Osteoblast (primary cell): ENCODE results near the gene CLEC9A. TPM values are rescaled to one million over a fixed set of nuclear protein-coding genes. Genes with fewer than 3 reads are reported as not detected.

Experiments
- DNase-seq: peaks from one replicate; pipeline ENCODE4 v3.0.0; 2011; ENCODE audit warnings: low spot score, mixed read lengths; ENCODE audit not compliant: insufficient read length; ENCODE audit errors: missing footprints
- H2AFZ ChIP-seq: 2 replicates; pipeline ENCODE4 v1.6.0; 2011; ENCODE audit warnings: mild to moderate bottlenecking, low read length
- H3K27ac ChIP-seq: 2 replicates; pipeline ENCODE4 v1.5.1; 2011; ENCODE audit warnings: mild to moderate bottlenecking, low read depth, low read length, moderate library complexity
- H3K27me3 ChIP-seq: 2 replicates; pipeline ENCODE4 v1.6.0; 2012; ENCODE audit warnings: mild to moderate bottlenecking, control low read depth, inconsistent platforms, low read length, moderate library complexity; ENCODE audit not compliant: insufficient read depth
- H3K36me3 ChIP-seq: 2 replicates; pipeline ENCODE4 v1.5.1; 2011; ENCODE audit warnings: mild to moderate bottlenecking, low read length, control low read depth, moderate library complexity; ENCODE audit not compliant: insufficient read depth
- H3K4me1 ChIP-seq: 2 replicates; pipeline ENCODE4 v1.5.1; 2011; ENCODE audit warnings: mild to moderate bottlenecking, low read length, control low read depth, moderate library complexity; ENCODE audit not compliant: insufficient read depth
- H3K4me2 ChIP-seq: 2 replicates; pipeline ENCODE4 v1.6.0; 2011; ENCODE audit warnings: mild to moderate bottlenecking, low read length; ENCODE audit not compliant: insufficient read depth
- H3K4me3 ChIP-seq: fragments of 200-600 bp; sonication (generic); 3 replicates; pipeline ENCODE4 v1.5.1; 2012; ENCODE audit warnings: mild to moderate bottlenecking, low read length, inconsistent platforms; ENCODE audit not compliant: insufficient read depth
- H3K79me2 ChIP-seq: 2 replicates; pipeline ENCODE4 v1.6.0; 2012; ENCODE audit warnings: mild to moderate bottlenecking, low read length, control low read depth, inconsistent platforms; ENCODE audit not compliant: insufficient read depth
- H3K9me3 ChIP-seq: 2 replicates; pipeline ENCODE4 v1.5.1; 2011; ENCODE audit warnings: low read depth, low read length, control low read depth
- H4K20me1 ChIP-seq: 2 replicates; pipeline ENCODE4 v1.6.0; 2012; ENCODE audit warnings: mild to moderate bottlenecking, low read length, control low read depth; ENCODE audit not compliant: insufficient read depth
- total RNA-seq: library from RNA; depleted of rRNA; stranded (reverse); fragments of >200 nt; gene quantifications from 2 replicates; pipeline ENCODE4 v1.2.3, GENCODE V29; 2012
- TF ChIP-seq, protein P1 (sequence below): IDR thresholded peaks from 2 replicates; pipeline ENCODE4 v1.5.1; 2011; ENCODE audit warnings: mild to moderate bottlenecking, low read depth, low read length, moderate library complexity; ENCODE audit errors: extremely low read depth

Gene CLEC9A
- total RNA-seq, 1 donor = not detected

DNA sequence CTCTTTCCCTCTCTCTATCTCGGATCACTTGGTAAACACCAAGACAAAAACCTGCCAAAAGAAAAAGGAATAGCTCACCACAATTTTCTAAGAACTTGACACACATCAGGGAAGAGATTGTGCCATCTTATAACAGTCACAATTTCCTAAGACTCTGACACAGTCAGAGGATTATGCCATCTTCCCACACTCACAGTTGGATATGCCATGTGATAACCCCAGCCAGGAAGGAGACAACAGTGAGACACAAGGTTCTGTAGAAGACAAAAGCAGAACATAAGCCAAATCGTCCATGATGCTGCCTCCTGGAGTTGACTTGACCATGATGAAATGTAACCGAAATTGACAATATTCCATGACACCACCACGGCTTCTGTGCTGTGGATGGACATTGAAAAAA lies 2.8 kb upstream of the CLEC9A start:
- H3K4me2 ChIP-seq = peak overlapping the region; percentile 45
- H3K4me1 ChIP-seq = peaks cover 12% of the 10 kb centered on the region
- H3K27me3 ChIP-seq = no peaks in the 10 kb centered on the region

DNA sequence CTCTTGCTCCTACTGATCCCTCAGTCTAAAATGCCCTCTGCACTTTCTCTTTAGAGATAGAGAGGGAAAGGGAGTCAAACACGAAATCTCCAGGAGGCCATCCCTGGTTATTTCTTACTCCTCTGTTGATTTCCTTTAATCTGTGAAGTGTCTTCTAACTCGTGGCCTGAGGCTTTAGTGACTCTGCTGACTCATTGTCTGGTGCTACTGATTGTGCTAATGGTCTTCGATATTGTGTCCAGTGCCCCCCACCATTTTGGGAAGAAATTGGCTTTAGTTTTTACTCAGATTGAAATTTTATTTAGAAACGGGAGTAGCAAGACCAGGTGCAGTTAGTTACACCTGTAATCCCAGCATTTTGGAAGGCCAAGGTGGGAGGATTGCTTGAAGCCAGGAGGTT lies 839 bp downstream of the CLEC9A start:
- H2AFZ ChIP-seq = peak overlapping the region; percentile 11
- H3K27me3 ChIP-seq = no peaks in the 10 kb centered on the region
- no peak for DNase-seq
- TF ChIP-seq, protein P1, sequence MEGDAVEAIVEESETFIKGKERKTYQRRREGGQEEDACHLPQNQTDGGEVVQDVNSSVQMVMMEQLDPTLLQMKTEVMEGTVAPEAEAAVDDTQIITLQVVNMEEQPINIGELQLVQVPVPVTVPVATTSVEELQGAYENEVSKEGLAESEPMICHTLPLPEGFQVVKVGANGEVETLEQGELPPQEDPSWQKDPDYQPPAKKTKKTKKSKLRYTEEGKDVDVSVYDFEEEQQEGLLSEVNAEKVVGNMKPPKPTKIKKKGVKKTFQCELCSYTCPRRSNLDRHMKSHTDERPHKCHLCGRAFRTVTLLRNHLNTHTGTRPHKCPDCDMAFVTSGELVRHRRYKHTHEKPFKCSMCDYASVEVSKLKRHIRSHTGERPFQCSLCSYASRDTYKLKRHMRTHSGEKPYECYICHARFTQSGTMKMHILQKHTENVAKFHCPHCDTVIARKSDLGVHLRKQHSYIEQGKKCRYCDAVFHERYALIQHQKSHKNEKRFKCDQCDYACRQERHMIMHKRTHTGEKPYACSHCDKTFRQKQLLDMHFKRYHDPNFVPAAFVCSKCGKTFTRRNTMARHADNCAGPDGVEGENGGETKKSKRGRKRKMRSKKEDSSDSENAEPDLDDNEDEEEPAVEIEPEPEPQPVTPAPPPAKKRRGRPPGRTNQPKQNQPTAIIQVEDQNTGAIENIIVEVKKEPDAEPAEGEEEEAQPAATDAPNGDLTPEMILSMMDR = no peak
- H3K9me3 ChIP-seq = no peaks in the 10 kb centered on the region
- no peaks in the 10 kb centered on the region for H4K20me1 ChIP-seq
- no peaks in the 10 kb centered on the region for H3K36me3 ChIP-seq
- no peak overlapping the region for H3K4me3 ChIP-seq
- peak overlapping the region; percentile 73 for H3K27ac ChIP-seq
- peak overlapping the region; percentile 7 for H3K4me2 ChIP-seq
- peaks cover 12% of the 10 kb centered on the region for H3K4me1 ChIP-seq
- H3K79me2 ChIP-seq = no peaks in the 10 kb centered on the region

More for the DNA sequence above, 2.8 kb upstream of the CLEC9A start:
- H4K20me1 ChIP-seq = no peaks in the 10 kb centered on the region
- H3K79me2 ChIP-seq = no peaks in the 10 kb centered on the region
- H3K9me3 ChIP-seq = no peaks in the 10 kb centered on the region
- TF ChIP-seq, protein P1 = no peak
- H3K4me3 ChIP-seq = peak overlapping the region; percentile 26
- peak overlapping the region; percentile 67 for H2AFZ ChIP-seq
- peak overlapping the region; percentile 74 for H3K27ac ChIP-seq
- DNase-seq = no peak
- H3K36me3 ChIP-seq = no peaks in the 10 kb centered on the region

DNA sequence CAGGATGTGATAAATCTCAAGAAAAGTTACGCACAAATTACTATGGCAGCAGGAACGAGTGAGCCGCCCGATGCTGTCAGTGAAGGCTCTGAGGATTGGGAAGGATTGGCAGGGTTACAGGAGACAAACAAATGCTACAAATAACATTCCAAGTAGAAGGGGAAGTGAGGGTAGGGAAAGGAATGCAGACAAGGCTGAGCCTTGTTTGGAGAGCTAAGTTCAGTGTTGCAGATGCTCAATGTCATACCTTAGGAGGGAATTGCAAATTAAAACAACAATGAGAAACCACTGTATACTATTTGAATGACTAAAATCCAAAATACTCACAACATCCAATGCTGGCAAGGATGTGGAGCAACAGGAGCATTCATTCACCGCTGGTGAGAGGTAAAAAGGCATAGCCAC lies 1.3 kb downstream of the CLEC9A start:
- peak; percentile 73 for DNase-seq
- H3K27ac ChIP-seq = peak overlapping the region; percentile 73
- H3K27me3 ChIP-seq = no peaks in the 10 kb centered on the region
- H3K36me3 ChIP-seq = no peaks in the 10 kb centered on the region
- H3K9me3 ChIP-seq = no peaks in the 10 kb centered on the region
- TF ChIP-seq, protein P1 = no peak
- H3K4me2 ChIP-seq = peak overlapping the region; percentile 7
- H4K20me1 ChIP-seq = no peaks in the 10 kb centered on the region
- H3K4me3 ChIP-seq = no peak overlapping the region
- H3K79me2 ChIP-seq = no peaks in the 10 kb centered on the region
- H2AFZ ChIP-seq = no peak overlapping the region
- peaks cover 12% of the 10 kb centered on the region for H3K4me1 ChIP-seq

DNA sequence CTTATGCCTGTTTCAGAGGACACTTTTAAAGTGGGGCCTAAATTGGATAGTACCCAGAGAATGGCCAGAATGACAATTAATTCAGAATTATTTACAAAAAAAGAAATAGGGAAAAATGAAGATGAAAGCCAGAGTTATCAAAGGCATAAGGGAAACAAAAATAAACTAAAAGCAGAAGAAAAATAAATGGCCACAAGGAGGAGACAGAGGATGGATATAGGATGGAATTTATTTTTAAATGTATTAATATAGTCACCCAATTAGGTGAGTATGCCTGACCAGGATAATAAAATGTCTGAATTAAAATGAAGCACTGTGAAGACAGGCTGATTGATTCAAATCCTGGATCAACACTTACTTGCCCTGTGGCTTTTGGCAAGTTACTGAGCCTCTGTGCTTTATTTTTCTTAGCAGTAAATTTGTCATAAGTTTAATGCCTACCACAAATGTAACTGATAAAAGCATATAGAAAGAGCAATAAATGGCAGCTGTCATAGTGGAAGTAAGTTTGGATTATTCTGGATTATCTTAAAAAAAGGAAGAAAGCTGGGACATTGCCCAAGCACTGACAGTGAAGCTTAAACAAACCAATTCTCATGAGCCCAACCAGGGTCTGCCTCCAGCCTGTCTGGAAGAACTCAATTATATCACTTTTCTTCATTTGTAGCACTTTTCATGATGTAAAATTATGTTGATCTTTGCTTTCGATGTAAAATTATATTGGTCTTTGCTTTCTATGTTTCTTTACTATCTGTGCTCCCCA lies 3.5 kb downstream of the CLEC9A start:
- H3K4me2 ChIP-seq = no peak overlapping the region
- peaks cover 5% of the 10 kb centered on the region for H3K4me1 ChIP-seq
- no peaks in the 10 kb centered on the region for H3K36me3 ChIP-seq
- no peaks in the 10 kb centered on the region for H3K9me3 ChIP-seq
- H3K27ac ChIP-seq = no peak overlapping the region
- no peak overlapping the region for H3K4me3 ChIP-seq
- no peak overlapping the region for H2AFZ ChIP-seq
- peak; percentile 75 for DNase-seq
- H4K20me1 ChIP-seq = no peaks in the 10 kb centered on the region
- H3K79me2 ChIP-seq = no peaks in the 10 kb centered on the region
- H3K27me3 ChIP-seq = no peaks in the 10 kb centered on the region
- TF ChIP-seq, protein P1 = peak; percentile 47
